ENCODE data around the gene ZBTB18.

Gene ZBTB18

DNA sequence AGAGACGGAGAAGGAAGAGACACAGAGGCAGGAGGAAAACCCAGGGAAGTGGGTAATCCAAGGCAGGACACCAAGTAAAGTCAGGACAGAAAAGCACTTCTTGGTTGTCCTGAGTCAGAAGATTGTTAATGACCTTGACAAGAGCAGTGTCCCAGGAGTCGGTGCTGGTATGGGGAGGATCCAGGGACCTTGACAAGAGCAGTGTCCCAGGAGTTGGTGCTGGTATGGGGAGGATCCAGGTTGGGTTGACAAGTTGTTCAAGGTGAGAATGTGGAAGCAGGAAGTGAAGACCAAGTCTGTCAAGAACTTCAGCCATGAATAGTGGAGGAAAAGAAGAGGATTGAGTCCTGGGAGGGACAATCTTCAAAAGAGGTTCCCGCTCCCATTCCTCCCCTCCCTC, 31.9 kb downstream of the ZBTB18 start:
- no peak for DNase-seq (ENCODE audit: low read depth)
- no peak overlapping the region for H3K4me3 ChIP-seq (ENCODE audit: low read length)
- TF ChIP-seq, protein P1, sequence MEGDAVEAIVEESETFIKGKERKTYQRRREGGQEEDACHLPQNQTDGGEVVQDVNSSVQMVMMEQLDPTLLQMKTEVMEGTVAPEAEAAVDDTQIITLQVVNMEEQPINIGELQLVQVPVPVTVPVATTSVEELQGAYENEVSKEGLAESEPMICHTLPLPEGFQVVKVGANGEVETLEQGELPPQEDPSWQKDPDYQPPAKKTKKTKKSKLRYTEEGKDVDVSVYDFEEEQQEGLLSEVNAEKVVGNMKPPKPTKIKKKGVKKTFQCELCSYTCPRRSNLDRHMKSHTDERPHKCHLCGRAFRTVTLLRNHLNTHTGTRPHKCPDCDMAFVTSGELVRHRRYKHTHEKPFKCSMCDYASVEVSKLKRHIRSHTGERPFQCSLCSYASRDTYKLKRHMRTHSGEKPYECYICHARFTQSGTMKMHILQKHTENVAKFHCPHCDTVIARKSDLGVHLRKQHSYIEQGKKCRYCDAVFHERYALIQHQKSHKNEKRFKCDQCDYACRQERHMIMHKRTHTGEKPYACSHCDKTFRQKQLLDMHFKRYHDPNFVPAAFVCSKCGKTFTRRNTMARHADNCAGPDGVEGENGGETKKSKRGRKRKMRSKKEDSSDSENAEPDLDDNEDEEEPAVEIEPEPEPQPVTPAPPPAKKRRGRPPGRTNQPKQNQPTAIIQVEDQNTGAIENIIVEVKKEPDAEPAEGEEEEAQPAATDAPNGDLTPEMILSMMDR (conservative IDR thresholded peaks at IDR 0.05; ENCODE audit: low read length) = no peak

DNA sequence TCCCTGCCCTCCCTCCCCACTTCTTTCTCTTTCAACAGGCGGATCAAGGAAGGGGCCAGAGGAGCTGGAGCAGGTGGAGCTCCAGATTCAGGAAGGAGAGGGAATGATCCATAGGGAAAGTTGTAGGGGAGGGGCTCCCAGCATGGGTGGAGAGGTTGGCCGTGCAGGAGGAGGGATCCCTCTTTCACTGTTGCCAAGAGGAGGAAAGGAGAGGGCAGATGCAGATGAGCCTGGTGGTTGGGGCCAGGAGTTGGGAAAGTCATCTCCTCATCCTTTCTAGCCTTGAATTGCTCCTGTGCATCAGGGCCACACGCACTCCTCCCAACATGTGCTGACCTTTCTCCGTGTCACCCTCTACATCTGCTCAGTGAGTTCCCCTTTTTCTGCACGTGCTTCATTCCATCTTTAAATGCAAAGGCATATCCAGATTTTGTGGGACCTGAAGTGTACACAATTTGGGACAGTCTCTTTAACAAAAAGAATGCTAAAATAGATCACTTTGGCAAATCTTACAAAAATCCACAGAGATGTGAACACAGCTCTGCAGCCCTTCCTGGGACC, 32.4 kb downstream of the ZBTB18 start:
- H3K4me3 ChIP-seq (ENCODE audit: low read length) = no peak overlapping the region
- TF ChIP-seq, protein P1 (conservative IDR thresholded peaks at IDR 0.05; ENCODE audit: low read length) = no peak
- DNase-seq (ENCODE audit: low read depth) = no peak

DNA sequence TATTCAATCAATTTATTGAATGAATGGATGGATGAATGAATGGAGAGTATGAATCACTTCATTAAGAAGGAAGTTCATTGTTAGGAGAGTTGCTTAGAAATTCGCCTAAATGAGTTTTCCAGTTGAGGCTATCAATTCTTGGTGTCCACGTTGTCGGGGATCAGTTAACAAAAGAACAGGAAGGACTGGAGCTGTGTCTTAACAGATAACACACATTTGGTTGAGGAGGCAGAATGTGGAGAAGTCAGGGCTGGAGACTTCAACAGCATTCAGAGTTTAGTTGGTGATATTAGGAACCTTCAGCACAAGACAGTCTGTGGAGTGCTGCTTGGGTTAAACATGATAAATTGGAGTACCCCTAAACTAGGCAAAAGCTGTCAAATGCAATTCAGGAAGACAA, 33.7 kb downstream of the ZBTB18 start:
- no peak overlapping the region for H3K4me3 ChIP-seq (ENCODE audit: low read length)
- no peak for DNase-seq (ENCODE audit: low read depth)
- TF ChIP-seq, protein P1 (conservative IDR thresholded peaks at IDR 0.05; ENCODE audit: low read length) = no peak

DNA sequence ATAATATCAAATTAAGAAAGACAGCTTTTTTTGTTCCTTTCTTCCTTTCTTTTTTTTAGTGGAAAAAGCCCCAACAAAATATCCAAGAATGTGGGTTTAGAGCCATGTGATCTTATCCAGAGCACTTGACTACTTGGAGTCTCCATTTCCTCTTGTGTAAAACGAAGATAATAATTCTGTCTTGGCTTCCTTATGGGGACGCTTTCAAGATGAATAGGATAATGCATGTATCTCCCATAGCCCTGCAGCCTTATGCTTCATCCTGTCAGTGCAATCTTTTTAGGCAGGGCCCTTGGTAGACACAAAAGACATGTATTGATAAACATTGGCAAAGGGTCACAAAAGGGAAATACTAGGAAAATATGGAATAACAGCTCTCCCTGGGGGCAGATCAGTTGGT, 34.8 kb downstream of the ZBTB18 start:
- no peak overlapping the region for H3K4me3 ChIP-seq (ENCODE audit: low read length)
- TF ChIP-seq, protein P1 (conservative IDR thresholded peaks at IDR 0.05; ENCODE audit: low read length) = no peak

DNA sequence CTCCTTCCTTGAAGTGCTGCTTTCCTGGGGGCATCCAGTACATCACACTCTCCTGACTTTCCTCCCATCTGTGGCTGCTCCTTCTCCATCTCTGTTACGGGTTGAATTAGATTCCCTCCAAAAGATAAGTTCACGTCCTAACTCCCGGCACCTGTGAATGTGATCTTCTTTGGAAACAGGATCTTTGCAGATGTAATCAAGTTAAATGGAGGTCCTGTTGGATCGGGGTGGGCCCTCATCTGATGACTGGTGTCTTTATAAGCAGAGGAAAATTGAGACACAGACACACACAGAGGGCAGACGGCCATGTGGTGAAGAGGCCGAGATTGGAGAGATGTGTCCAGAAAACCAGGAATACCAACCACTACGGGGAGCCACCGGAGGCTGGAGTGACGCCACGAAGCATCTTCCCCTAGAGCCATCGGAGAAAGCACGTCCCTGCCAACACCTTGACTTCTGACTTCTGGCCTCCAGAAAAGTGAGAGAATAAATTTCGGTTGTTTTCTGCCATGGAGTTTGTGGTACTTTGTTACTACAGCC, 36.0 kb downstream of the ZBTB18 start:
- no peak overlapping the region for H3K4me3 ChIP-seq (ENCODE audit: low read length)
- TF ChIP-seq, protein P1 (conservative IDR thresholded peaks at IDR 0.05; ENCODE audit: low read length) = no peak
- no peak for DNase-seq (ENCODE audit: low read depth)

More for the DNA sequence above, 34.8 kb downstream of the ZBTB18 start:
- DNase-seq (ENCODE audit: low read depth) = no peak

DNA sequence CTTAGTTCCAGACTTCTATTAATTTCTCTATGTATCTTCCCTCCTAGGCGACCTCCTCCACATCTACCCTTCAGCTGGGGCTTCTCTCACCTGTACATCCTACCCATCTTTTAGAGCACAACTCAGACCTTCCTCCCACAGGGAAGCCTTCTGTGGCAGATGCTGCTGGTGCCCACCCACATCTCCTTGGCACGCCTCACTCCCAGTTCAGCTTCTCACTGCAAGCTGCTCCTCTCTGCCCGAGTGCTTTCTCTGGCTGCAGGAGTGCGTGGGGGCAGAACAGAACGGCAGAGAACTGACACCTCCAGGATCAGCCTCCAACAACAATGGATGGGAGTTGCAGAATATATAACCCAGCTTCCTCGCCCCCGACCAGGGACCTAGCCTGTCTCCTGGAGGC, 36.5 kb downstream of the ZBTB18 start:
- no peak for DNase-seq (ENCODE audit: low read depth)
- H3K4me3 ChIP-seq (ENCODE audit: low read length) = no peak overlapping the region
- TF ChIP-seq, protein P1 (conservative IDR thresholded peaks at IDR 0.05; ENCODE audit: low read length) = no peak

DNA sequence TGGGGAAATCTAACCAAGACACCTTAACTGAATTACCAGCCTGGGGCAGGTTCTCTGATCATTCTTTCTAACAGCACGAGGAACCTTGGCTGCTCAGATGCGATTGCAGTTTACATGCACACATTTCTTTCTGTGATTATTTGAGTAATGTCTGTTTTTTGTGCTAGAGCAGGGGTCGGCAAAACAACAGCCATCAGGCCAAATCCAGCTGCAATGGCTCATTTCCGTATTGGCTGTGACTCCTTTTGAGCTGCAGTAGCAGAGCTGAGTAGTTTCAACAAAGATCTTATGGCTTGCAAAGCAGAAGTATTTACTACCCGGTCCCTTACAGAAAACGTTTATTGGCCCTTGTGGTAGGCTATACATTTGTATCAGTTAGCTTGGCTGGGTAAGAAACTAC, 37.1 kb downstream of the ZBTB18 start:
- H3K4me3 ChIP-seq (ENCODE audit: low read length) = no peak overlapping the region
- TF ChIP-seq, protein P1 (conservative IDR thresholded peaks at IDR 0.05; ENCODE audit: low read length) = no peak
- no peak for DNase-seq (ENCODE audit: low read depth)

All from AG10803 (cell line).